Fibroblast of villous mesenchyme (primary cell): ENCODE measurements around the gene PLEKHA7. TPM values are rescaled to one million over a fixed set of nuclear protein-coding genes. Genes with fewer than 3 reads are reported as not detected.

Experiments used
- DNase-seq: peaks from one replicate; pipeline ENCODE4 v3.0.0-alpha.2; 2010; ENCODE audit warnings: low read depth
- H3K4me3 ChIP-seq: 2 replicates; pipeline ENCODE4 v1.5.1; 2011; ENCODE audit warnings: low read depth, mild to moderate bottlenecking, low read length
- total RNA-seq: library from RNA; depleted of rRNA; stranded (reverse); fragments of >200 nt; gene quantifications from 2 replicates; pipeline ENCODE4 v1.2.3, GENCODE V29; 2012
- TF ChIP-seq, protein P1 (sequence below): IDR thresholded peaks from 2 replicates; pipeline ENCODE4 v1.5.1; 2012; ENCODE audit warnings: low read depth, mild to moderate bottlenecking, low read length; ENCODE audit not compliant: insufficient read depth

PLEKHA7 gene
- total RNA-seq, 1 donor, result 0.86 TPM

DNA sequence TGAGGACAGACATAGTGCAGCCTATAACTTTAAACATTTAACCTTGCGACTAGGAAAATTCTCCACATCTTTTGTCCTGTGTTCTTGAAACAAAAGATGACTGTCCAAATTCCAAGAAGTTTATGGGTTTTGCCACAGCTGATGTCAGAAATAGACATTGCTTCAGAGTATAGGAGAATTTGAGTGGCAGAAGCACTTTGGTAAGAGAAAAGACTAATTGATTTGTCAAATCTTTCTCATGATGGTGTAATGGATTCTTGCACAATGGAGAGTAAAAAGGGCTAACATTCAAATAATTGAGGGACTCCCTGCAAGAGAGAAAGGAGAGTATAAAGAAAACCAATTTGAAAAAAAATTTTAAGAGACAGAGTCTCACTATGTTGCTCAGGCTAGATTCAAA lies 250.5 kb downstream of the PLEKHA7 start:
- TF ChIP-seq, protein P1, sequence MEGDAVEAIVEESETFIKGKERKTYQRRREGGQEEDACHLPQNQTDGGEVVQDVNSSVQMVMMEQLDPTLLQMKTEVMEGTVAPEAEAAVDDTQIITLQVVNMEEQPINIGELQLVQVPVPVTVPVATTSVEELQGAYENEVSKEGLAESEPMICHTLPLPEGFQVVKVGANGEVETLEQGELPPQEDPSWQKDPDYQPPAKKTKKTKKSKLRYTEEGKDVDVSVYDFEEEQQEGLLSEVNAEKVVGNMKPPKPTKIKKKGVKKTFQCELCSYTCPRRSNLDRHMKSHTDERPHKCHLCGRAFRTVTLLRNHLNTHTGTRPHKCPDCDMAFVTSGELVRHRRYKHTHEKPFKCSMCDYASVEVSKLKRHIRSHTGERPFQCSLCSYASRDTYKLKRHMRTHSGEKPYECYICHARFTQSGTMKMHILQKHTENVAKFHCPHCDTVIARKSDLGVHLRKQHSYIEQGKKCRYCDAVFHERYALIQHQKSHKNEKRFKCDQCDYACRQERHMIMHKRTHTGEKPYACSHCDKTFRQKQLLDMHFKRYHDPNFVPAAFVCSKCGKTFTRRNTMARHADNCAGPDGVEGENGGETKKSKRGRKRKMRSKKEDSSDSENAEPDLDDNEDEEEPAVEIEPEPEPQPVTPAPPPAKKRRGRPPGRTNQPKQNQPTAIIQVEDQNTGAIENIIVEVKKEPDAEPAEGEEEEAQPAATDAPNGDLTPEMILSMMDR, result no peak
- no peak for DNase-seq
- no peak overlapping the region for H3K4me3 ChIP-seq

DNA sequence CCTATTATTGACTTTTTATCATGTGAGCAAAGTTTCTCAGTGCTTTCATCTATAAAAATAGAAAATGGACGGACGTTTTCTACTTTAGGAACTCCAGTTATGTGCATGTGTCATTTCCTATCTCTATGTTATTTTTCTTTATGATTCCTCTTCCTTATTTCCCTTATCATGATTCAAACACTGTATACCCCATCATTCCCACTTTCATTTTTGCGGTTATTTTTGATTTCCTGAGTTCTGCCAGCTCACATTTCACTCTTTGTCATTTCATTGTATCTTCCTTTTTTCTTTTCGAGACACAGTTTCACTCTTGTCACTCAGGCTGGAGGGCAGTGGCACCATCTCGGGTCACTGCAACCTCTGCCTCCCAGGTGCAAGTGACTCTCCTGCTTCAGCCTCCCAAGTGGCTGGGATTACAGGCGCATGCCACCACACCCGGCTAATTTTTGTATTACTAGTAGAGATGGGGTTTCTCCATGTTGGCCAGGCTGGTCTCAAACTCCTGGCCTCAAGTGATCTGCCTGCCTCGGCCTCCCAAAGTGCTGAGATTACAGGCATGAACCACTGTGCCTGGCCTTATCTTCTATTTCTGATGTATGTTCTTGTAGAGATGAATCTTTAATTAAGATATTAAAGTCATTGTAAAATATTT lies 254.2 kb downstream of the PLEKHA7 start:
- DNase-seq, result no peak
- no peak overlapping the region for H3K4me3 ChIP-seq
- TF ChIP-seq, protein P1, result no peak

DNA sequence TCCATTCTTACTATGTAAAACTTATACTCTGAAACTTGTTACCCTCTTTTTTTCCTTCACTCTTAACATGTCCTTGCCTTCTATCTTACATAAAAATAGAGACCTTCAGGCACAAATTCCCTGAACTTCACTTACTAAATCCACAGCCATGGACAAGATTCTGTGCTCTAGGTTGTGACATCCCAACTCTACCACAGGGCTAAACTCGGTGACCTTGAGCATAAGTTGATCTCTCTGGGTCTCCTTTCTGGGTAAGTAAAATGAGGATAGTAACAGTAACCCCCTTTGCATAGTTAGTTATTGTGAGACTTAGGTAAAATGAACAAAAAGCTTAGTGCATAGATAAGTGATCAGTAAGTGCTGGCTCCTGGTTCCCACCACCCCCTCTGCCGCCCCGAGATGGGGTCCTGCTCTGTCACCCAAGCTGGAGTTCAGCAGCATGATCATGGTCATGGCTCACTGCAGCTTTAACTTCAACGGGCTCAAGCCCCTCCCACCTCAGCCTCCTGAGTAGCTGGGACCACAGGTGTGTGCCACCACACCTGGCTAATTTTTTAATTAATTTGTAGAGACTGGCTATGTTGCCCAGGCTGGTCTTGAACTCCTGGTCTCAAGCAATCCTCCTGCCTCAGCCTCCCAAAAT lies 255.7 kb downstream of the PLEKHA7 start:
- H3K4me3 ChIP-seq, result no peak overlapping the region
- TF ChIP-seq, protein P1, result no peak
- no peak for DNase-seq

DNA sequence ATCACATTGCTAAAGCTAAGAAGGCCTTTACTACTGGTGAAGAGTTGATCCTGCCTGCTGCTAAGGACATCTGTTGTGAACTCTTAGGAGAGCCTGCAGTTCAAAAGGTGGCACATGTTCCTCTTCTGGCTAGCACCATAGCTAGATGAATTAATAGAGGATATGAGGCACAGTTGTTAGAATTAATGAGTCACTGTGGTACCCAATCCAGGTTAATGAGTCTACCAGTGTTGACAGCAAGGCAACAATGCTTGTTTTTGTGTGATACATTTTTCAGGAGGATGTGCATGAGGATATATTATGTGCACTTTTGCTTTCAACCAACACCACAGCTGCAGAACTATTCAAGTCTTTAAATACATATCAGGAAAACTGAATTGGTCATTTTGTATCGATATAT lies 263.8 kb downstream of the PLEKHA7 start:
- no peak overlapping the region for H3K4me3 ChIP-seq
- DNase-seq, result no peak
- TF ChIP-seq, protein P1, result no peak

DNA sequence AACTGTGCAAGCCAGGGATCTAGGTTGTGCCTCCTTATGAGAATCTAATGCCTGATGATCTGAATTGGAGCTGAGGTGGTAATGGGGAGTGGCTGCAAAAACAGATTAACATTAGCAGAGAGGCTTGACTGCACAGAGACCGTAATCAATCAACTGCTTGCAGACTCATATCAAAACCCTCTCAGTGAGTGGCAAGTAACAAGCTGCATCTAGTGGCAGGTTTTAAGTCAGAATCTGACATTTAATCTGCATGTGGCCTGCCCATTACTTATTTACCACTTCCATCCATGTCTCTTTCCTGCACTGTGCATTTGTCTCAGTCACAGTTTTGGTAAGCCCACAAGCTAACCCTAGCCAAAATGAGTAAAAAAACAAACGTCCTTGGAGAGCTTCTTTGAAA lies 264.5 kb downstream of the PLEKHA7 start:
- TF ChIP-seq, protein P1, result no peak
- H3K4me3 ChIP-seq, result no peak overlapping the region
- DNase-seq, result no peak

DNA sequence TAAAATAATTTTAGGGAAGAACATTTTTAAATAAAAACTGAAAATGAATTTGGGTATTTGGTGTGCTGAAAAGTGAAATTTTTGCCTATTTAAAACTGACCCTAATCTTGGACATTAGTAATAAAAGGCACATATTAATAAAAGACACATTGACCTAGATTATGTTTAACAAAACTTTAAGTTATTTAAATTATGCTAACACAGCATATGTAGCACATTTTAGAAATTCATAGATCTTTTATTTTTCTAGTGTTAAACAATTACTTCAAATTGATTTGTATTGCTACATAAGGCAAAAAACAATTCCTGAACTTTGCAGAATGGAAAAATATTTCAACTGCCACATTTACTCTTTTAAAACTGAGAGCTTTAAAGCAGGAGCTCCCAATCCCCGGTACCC lies 265.1 kb downstream of the PLEKHA7 start:
- TF ChIP-seq, protein P1, result no peak
- H3K4me3 ChIP-seq, result no peak overlapping the region
- no peak for DNase-seq
